Uterus (tissue), 2 donors: Measurements from ENCODE around the gene NPHP3.
A peak's percentile ranks its signal among the peaks of the same experiment; 100 is the strongest.

Experiments
- CTCF ChIP-seq, 4 experiments: fragments of 200-600 bp in 2 of 4; fragments of 450-650 bp in 2 of 4; sonication (generic) in 2 of 4; IDR thresholded peaks; one replicate each; pipeline ENCODE4 v1.5.1; 2016 to 2019; ENCODE audit warnings: antibody characterized with exemption in 4 of 4, mild to moderate bottlenecking in 2 of 4, moderate library complexity in 1 of 4
- POLR2A ChIP-seq, 2 donors: fragments of 450-650 bp; IDR thresholded peaks; one replicate each; pipeline ENCODE4 v1.6.1; 2016; ENCODE audit warnings: antibody characterized with exemption in 2 of 2, mild to moderate bottlenecking in 1 of 2, moderate library complexity in 1 of 2

GRCh38 chr3:132723024-132723950, 1.1 kb upstream of the NPHP3 start:
- no peak for TF ChIP-seq CTCF (IDR thresholded peaks at IDR 0.05)
- peak; percentile 42 to 85 for TF ChIP-seq POLR2A (IDR thresholded peaks at IDR 0.05)
